ENCODE data around the gene SCGB1D4.
A peak's percentile ranks its signal among the peaks of the same experiment; 100 is the strongest.

The SCGB1D4 gene

GRCh38 chr11:62295504-62295903, 3.4 kb downstream of the SCGB1D4 start:
- no peaks in the 10 kb centered on the region for H3K27me3 ChIP-seq (ENCODE audit: insufficient read depth, poor library complexity, severe bottlenecking)
- DNase-seq (ENCODE audit: low read depth in 1 of 2, low spot score in 1 of 2), result peak in 1 of 2 experiments; percentile 11
- H3K27ac ChIP-seq (replicated peaks), result no peak overlapping the region
- TF ChIP-seq CTCF (IDR thresholded peaks at IDR 0.05; ENCODE audit: insufficient read depth, low read length) (no peak), REST (IDR thresholded peaks at IDR 0.05; ENCODE audit: insufficient replicate concordance, low read depth) (peak; percentile 95), POLR2AphosphoS5 (IDR thresholded peaks at IDR 0.05; ENCODE audit: low read depth) (no peak)
- H3K4me3 ChIP-seq (replicated peaks; ENCODE audit: insufficient read depth, low read length), result no peak overlapping the region

GRCh38 chr11:62280452-62280851, 18.4 kb downstream of the SCGB1D4 start:
- H3K27me3 ChIP-seq (ENCODE audit: insufficient read depth, poor library complexity, severe bottlenecking), result peaks cover 3% of the 10 kb centered on the region
- no peak overlapping the region for H3K27ac ChIP-seq (replicated peaks)
- no peak overlapping the region for H3K4me3 ChIP-seq (replicated peaks; ENCODE audit: insufficient read depth, low read length)
- DNase-seq (ENCODE audit: low read depth in 1 of 2, low spot score in 1 of 2), result no peak
- no peak for TF ChIP-seq CTCF (IDR thresholded peaks at IDR 0.05; ENCODE audit: insufficient read depth, low read length)
- TF ChIP-seq REST (IDR thresholded peaks at IDR 0.05; ENCODE audit: insufficient replicate concordance, low read depth), result no peak
- TF ChIP-seq SPI1 (IDR thresholded peaks at IDR 0.05; ENCODE audit: borderline replicate concordance, low read depth), result no peak
- no peak for TF ChIP-seq GABPA (IDR thresholded peaks at IDR 0.05; ENCODE audit: low read depth)
- no peak for TF ChIP-seq POLR2AphosphoS5 (IDR thresholded peaks at IDR 0.05; ENCODE audit: low read depth)

GRCh38 chr11:62273789-62274275, 25.0 kb downstream of the SCGB1D4 start:
- TF ChIP-seq GABPA (IDR thresholded peaks at IDR 0.05; ENCODE audit: low read depth) (no peak), CTCF (IDR thresholded peaks at IDR 0.05; ENCODE audit: insufficient read depth, low read length) (no peak), POLR2AphosphoS5 (IDR thresholded peaks at IDR 0.05; ENCODE audit: low read depth) (no peak), SPI1 (IDR thresholded peaks at IDR 0.05; ENCODE audit: borderline replicate concordance, low read depth) (peak; percentile 43; the same call in 1 of the 2 replicates), REST (IDR thresholded peaks at IDR 0.05; ENCODE audit: insufficient replicate concordance, low read depth) (no peak)
- DNase-seq (ENCODE audit: low read depth in 1 of 2, low spot score in 1 of 2), result no peak
- Histone ChIP-seq H3K4me3 (replicated peaks; ENCODE audit: insufficient read depth, low read length) (no peak overlapping the region), H3K27me3 (ENCODE audit: insufficient read depth, poor library complexity, severe bottlenecking) (peaks cover 3% of the 10 kb centered on the region), H3K27ac (replicated peaks) (no peak overlapping the region)
